Right renal pelvis (tissue), 4 donors: ENCODE measurements around the gene TGFBR3. TPM values are rescaled to one million over a fixed set of nuclear protein-coding genes. Genes with fewer than 3 reads are reported as not detected.

ENCODE experiments used
- DNase-seq, 4 donors: peaks; one replicate each; pipeline ENCODE4 v3.0.0-alpha.2; 2013; ENCODE audit warnings: low read depth in 4 of 4, low spot score in 3 of 4, missing footprints in 1 of 4
- polyA plus RNA-seq, 4 donors: library from polyadenylated mRNA; unstranded; fragments of 120-200 nt; gene quantifications; one replicate each; pipeline ENCODE4 v1.2.1, GENCODE V29; 2013; ENCODE audit not compliant: insufficient read length in 4 of 4

Gene TGFBR3
- polyA plus RNA-seq, 4 donors = 115 to 154 (median 136) TPM

DNA sequence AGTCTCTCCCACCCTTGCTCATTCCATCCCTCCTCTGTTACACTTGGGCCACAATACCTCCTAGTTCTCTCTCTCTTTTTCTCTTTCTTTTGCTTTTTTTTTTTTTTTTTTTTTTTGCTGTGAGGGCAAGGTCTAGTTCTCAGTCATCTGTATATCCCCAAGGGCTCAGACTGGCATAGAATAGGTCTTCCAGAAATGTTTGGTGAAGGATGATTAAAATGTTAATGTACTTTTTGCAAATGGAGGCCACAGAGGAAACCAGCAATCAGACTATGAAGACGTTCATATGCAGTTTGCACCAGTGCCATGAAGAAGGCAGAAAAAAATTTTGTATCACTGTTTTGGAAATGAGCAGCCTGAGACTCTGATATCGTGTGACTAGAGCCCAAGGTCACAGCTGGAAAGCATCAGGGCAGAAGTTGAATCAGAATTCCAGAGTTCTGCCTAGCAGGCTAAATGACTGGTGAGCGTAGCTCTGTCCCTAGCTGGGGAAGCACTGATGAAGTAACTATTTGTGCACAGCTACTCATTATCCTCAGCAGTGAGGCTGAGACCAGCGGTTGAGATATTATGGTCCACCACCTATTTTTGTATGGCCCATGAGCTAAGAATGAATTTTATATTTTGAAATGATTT lies 186.5 kb downstream of the TGFBR3 start:
- no peak for DNase-seq

DNA sequence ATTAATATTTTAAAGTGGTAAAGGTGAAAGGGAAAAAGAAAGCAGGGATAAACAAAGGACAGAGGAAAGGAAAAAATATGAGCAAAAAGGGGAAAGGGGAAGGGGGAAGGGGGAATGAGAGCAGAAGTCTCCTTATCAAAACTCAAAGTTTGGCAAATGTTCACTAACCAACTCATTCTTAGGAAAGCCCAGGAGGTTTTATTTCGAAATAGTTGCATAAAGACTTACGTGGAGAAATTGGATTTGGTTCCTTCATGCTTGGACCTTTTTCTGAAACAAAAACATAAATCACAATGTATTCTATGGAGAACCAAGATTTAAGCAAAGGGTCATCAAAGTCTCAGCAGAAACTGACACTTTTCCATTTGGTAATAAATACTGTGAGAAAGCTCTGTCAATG lies 188.1 kb downstream of the TGFBR3 start:
- no peak for DNase-seq

DNA sequence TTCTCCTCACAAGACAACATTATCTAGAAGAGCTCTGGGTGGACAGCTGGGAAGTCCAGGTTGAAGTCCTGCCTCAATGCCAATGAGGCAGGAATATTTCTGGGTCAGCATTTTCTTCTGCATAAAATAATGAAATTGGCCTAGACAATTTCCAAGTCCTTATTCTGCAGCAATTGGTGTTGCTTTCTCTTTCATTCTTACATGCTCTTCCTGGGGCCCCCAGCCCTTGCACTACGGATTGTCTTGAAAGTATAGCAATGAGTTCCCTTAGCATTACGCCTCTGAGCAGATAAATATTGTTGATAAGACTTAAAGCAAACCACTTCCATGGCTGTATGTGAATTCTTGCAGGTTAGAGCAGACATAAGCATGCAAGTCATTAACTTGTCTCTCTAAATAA lies 188.5 kb downstream of the TGFBR3 start:
- no peak for DNase-seq

DNA sequence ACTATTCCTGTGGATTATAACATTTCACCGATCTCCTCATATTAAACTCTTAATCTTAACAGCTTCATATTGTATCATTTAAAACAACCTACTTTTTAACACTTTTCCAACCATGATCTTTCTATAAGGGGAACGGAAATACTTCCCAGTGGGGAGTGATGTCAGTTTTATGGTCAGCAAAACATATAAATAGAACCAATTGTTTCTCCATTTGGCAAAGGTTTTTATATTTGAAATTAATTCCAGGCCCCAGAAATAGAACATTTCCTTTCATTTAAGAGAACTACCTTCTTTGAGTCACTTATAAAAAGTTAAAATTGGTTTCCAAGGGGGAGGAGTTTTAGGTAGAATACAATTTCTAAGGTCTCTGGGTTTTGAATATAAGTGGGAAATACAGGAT lies 189.6 kb downstream of the TGFBR3 start:
- DNase-seq = no peak

DNA sequence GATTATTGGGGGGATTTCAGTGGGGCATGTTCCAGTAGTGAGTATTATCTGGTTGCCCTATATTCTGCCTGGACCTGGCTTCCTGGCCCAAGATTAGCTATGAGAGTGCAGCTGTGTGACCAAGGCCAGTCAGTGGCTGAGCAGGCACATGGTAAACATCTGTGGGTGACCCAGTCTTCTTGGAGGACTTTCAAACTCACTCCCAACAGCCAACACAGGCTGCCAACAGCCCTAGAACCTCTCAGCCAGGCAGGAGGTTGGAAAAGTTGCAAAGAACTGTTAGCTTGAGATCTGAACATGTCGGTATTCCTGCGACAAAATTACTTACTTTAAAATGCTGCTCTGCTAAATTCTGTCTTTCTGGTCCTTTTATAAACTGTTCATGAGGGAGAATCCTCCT lies 192.4 kb downstream of the TGFBR3 start:
- no peak for DNase-seq

DNA sequence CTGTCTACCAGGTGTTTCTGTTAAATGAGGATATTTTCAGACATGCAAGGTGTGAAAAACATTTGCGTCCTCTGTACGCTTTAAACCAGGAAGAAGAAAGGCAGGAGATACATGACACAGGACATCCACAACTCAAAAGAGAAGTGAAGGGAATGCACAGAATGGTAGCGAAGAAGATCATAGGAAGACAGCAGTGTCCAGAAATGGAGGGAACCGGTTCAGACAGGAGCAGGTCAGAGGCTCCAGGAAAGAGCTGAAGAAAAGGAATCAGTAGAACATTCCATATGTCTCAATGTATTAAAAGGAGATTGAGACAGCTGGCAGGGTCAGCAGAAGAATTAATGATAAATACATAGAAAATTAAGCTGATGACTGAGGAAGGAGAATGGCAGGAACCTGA lies 194.4 kb downstream of the TGFBR3 start:
- no peak for DNase-seq

DNA sequence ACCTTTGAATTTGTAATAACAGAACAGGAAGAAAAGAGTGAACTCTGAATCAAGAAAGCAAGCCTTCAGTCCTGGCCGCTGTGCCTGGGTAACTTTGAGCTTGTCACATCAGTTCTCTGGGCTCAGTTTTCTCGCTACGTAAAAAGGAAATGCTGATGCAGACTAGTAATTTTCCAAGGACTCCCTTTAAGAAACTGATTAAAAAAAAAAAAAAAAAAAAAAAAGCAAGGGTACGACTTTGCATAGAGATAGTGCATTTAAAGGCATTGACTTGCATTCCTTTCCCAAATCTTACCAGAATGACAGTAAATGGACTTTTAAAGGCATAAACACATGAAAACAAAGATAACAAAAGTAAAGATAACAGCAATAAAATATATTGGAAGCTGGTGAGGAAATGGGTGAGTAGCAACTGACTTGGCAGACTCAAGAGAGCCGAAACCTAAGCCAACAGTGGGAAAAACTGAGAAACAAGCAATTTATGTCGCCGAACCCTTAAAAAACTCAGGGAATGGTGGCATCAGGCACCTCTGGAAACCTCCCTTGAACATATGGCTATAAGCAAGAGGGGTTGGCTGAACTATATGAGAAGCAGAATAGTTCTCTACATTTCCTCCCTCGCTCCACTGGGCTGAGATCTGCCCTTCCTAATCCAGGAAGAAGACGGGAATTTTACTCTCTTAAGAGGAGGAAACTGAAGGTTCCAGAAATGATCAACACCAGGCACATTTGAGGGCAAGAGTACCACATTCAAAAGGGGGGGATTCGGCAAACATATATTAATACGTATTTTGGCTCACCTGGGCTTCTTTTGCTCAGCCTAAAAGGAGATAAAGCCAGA lies 196.1 kb downstream of the TGFBR3 start:
- DNase-seq = no peak

DNA sequence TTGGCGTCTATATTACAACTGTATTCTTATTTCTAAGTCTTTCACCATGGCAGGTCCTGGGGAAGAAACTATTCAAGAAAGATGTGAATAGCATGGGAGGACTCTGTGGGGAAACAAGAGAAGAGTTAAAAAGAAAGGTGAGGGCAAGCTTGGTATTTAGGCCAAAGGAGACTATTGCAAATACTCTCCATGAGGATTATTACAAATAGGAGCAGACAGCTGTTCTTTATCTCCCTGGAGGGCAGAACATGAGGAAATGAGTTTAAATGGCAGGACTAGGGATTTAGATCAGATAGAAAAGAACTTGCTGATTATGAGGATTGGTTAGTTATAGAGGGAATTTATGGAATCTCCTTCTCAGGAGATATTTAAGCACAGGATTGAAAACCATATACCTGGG lies 198.5 kb downstream of the TGFBR3 start:
- no peak for DNase-seq

DNA sequence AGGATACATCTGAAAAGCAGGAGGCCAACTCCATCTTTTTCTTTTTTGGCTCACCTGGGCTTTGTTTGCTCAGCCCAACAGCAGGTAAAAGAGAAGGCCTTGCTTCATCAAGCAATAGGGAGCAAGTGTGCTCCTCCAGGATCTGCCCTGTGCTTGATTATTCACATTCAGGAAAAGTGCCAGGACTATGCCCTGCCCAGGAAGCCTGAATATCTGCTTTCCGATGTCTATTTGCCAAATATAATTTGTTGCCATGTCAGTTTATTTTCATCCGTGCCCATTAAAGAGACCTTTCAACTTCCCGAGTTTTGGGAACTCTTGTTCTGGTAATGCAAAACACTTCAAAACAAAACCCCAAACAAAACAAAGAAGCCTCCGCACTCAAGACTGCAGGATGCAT lies 200.0 kb downstream of the TGFBR3 start:
- DNase-seq = no peak

DNA sequence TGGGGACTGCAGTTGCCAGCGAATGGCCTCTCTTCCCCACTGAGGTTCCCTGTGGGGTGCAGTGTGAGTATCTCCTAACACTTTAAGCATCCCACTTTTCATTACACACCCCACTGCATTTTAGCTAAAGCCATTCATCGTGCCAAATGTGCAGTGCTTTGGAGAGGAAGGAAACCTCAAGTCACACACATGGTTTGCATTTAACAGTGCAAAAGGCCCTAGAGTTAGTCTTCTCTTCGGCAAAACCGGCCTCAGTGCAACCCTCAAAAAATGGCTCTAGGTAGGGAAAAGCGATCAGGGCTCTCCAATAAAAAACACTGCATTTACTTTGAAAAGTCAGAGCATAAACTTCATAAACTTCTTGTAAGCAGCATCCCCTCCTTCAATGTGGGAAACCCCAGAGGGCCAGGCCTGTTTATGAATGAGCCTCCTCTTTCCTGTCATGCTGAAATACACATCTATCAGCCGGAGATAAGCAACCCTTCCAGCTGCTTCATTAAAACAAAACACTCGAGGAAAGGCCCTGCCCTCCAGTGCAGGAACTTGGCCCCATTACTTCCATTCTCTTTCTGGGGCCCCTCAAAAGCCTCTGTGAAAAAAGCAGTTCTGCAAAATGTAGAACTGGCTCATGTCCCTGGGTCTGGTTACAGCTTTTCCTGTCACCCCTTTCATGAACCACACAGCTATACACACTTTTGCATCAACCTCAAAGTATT lies 201.3 kb downstream of the TGFBR3 start:
- no peak for DNase-seq

DNA sequence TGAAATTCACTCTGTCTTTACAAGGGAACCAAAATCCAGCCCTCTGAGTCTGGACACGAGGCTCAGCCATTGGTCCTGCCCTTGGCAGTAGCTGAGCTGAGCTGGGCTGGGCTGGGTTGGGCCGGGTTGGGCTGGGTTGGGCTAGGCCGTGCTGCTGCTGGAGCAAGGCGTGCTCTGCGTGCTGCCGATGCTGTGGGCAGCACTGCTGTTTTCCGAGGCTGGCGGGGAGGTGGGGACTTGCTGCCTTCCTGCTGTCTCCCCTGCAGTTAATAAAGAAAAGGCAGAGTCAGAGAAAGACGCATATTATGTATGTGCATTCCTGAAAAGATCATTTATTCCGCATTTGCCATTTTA lies 202.4 kb downstream of the TGFBR3 start:
- DNase-seq = no peak

DNA sequence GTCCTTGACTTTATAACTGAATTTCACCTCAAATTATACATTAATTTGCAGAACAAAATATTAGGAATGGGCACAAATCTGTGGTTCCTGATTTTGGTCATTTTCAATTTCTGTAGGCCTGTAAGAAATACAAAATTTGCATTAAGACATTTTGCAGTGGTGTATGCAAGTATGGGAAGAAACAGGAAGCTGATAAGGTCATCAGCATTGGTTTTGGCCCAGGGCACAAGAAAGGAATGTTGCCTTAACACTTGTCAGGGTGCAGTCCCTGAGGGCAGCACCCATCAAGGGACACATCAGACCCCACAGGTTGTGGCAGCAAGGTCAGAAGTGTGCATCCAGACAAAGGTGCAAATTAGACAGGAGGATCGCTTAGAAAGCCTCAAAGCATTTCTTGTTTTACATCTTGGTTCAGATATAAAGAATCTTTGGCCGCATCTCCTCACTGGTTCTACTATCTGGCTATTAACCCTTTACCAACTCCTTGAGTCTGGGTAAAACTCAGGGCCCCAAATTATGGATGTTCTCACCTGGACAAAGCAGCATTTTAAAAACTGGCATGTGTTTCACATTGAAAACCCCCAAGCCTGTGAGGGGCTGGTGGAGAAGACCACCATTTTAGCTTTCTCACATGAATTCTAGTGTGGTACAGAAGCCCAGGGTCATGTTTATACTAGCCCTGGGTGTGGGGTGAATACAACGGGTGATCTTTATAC lies 202.9 kb downstream of the TGFBR3 start:
- DNase-seq = no peak

DNA sequence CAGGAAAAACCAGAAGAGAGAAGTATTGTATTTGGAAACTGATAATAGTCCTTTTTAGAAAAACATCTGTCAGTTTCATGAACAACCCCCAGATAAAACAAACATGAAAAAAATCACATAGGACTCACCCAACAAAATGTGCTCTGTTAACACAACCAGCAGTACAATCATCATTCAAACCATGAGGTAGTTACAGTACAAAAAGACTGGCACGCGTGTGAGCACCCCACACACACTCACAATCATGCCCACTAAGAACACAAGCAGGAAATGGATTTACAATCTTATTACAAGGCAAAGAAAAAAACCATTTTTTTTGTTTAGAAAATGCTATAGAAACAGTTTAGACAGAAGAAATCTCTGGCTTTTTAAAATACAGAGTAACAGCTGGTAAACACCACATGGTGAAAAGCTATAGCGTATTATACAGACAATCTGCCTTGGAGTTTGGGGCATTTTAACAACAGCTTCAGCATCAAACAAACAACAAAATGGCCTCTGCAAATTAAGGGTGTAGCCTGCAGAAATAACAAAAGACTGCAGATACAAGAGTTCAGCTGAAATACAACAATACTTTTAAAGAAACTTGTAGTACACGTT lies 205.3 kb downstream of the TGFBR3 start:
- no peak for DNase-seq

DNA sequence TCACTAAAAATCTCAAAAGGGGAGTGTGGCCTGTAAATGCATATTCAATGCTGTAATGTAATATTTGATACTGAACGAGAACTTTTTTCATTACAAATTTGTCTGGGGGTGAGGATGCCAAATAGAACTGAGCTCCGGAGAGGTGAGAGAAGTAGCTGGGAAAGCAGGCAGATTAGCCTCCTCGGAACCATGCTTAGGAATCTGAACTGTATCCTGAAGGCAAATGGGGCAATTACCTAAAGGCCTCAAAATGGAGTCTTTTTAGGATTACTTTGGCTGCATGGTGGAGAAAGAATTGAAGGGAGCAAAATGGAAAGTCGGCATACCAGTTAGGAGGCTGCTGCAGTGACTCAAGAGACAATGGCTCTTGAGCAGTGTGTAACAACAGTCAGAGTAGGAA lies 206.5 kb downstream of the TGFBR3 start:
- DNase-seq = no peak

DNA sequence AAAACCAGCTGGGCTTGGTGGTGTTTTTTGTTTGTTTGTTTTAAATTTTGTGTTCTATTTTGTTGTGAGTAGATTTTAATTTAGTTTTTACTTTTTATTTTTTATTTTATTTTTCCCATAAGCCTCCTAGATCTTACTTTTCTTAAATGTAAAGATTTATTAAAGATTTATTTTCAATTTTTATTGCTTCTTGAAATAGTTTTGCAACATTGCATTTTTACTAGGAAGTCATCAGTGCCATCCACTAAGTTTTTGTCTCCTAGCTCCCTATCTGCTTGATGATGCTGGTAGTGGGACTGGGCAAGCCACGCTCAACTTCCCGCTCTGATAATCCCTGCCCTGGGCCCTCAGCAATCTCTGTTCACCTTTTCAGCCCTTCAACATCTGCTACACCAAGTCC lies 209.9 kb downstream of the TGFBR3 start:
- no peak for DNase-seq

DNA sequence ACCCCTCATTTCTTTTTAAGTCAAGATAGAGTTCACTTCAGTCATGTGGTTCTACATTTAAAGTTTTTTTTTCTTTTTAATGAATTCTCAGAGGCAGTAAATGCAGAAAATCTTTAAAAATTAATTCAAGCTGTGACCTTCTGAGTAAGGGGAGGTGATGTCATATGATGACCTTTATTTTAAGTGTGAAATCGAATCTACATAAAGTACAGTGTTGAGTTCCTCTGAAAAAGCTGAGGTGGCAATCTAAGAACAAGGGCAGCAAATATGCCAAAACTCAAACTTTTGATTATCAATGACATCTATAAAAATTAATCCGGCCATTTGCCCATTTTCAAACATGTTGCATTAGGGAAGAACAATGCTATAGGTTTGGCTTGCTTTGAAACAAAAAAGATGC lies 211.8 kb downstream of the TGFBR3 start:
- DNase-seq = no peak

DNA sequence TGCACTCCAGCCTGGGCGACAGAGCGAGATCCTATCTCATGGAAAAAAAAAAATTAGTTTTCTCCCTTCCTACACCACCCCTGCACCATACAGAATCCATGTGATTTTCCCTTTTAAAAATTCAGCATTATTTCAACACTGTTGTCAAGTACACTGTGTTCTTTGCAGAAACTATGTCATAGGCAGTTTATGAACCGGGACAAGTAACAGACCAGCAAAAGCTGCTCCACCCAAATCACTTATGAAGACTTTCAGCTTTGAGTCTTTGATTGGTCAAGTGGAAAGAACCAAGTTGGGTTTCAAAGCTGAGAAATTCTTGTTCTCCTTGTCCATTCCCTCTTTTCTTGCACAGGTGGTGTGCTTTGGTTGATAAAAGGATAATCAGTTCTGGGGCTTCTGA lies 212.3 kb downstream of the TGFBR3 start:
- DNase-seq = no peak

DNA sequence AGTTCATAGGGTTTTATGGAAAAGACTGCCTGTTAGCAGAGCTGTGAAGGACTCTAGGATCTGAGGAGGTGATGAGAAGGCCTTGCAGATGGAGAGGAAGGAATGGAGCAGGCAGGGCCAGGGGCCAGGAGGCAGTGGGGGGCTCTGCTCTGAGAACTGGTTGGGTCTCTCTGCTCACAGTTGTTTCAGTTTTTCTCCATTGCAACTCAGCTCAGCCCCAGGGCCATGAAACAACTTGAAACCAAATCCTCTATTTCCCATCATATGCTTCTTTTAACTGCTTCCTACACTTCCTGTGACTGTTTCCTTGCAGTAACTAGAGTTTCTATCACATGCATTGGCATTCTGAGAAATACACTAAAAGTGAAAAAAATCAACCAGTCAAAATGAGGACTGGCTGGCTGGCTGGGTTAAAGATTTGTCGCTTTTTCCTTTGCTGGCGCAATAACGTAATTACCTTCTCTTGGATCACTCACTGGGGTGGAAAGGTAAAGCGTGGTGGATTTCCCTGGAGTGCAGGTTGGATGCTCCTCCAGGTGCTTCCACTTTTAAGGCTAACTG lies 213.3 kb downstream of the TGFBR3 start:
- DNase-seq = no peak

DNA sequence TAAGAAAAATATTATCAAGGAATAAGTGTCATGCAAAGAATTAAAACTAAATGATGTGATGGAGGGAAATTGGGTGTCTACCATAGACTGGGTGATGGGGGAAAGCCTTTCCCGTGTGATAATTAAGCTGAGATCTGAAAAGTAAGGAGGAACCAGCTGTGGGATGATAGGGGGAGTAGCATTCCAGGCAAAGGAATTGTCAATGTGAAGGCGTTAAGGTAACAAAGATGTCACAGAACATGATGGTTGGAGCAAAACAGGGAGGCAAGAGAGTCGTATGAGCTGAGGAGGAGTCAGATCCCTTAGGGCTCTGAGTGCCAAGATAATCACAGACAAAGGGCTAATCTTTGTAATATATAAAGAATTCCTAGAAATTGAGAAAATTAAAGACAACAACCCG lies 215.2 kb downstream of the TGFBR3 start:
- DNase-seq = no peak

DNA sequence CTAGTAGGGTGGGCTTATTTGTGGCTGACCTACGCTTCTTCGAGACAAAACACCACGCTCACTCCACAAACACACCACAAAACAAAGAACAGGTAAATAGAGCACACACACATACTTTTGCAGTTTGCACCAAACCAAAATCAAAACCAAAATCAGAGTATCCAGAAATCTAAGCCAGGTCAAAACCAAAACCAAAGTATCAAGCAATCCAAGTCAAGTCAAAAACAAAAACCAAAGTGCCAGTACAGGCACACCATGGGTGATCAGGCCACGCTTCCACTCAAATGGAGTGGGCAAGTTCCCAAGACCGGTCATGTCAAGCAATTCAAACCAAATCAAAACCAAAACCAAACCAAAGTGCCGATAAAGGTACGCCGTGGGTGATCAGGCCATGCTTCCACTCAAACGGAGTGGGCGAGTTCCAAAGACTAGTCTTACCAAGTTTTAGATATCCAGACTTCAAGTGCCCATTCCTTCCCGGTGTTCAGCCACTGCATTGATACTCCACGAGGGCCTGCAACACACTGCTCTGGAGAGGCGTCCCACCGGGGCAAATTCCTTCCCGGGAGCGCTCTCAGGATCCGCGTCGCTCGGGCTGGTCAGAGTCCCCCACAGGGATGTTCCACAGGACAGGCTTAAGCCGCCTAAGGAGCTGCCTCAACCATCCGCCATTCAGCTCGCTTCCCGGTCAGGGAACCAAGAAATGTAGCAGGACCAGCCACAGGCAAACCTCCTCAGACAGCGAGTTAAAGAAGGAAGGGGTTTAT lies 216.2 kb downstream of the TGFBR3 start:
- DNase-seq = no peak
